ENCODE measurements around the gene CGREF1.

The CGREF1 gene

GRCh38 chr2:27147935-27148334 is 29.0 kb upstream of the CGREF1 start:
- H3K27me3 Mint-ChIP-seq: peaks cover 57% of the 10 kb centered on the region
- no peak overlapping the region for H3K27ac Mint-ChIP-seq
- H3K36me3 Mint-ChIP-seq: no peaks in the 10 kb centered on the region
- H3K4me3 Mint-ChIP-seq: no peak overlapping the region
- H3K9me3 Mint-ChIP-seq: peaks cover 3% of the 10 kb centered on the region
- no peak for ATAC-seq
- no peaks in the 10 kb centered on the region for H3K4me1 Mint-ChIP-seq

- no peaks in the 10 kb centered on the region for H3K4me1 Mint-ChIP-seq
- no peaks in the 10 kb centered on the region for H3K36me3 Mint-ChIP-seq
- H3K27ac Mint-ChIP-seq: no peak overlapping the region
- H3K9me3 Mint-ChIP-seq: peaks cover 3% of the 10 kb centered on the region
- no peak overlapping the region for H3K4me3 Mint-ChIP-seq
- peaks cover 60% of the 10 kb centered on the region for H3K27me3 Mint-ChIP-seq
- ATAC-seq: no peak
Measured at GRCh38 chr2:27145682-27146081, 26.8 kb upstream of the CGREF1 start.

- Mint-ChIP-seq H3K36me3 (no peaks in the 10 kb centered on the region), H3K9me3 (peaks cover 3% of the 10 kb centered on the region), H3K4me1 (no peaks in the 10 kb centered on the region), H3K4me3 (no peak overlapping the region), H3K27me3 (peaks cover 48% of the 10 kb centered on the region), H3K27ac (no peak overlapping the region)
- no peak for ATAC-seq
Measured at GRCh38 chr2:27143285-27143684, 24.4 kb upstream of the CGREF1 start.

GRCh38 chr2:27139310-27139709 is 20.4 kb upstream of the CGREF1 start, which contains the start of gene PRR30:
Gene PRR30, minus strand, starts transcription at chr2:27139410. Its CDS starts 1,081 bp downstream, at chr2:27138329.
- Mint-ChIP-seq H3K27me3 (peaks cover 16% of the 10 kb centered on the region), H3K4me3 (no peak within 1 kb of the TSS), H3K4me1 (no peaks in the 10 kb centered on the region), H3K27ac (no peak within 1 kb of the TSS), H3K9me3 (peaks cover 3% of the 10 kb centered on the region), H3K36me3 (no peaks in the 10 kb centered on the region)
- ATAC-seq: no peak

GRCh38 chr2:27138111-27138510 is 19.2 kb upstream of the CGREF1 start:
- ATAC-seq: no peak

GRCh38 chr2:27137322-27137935 is 18.5 kb upstream of the CGREF1 start:
- Mint-ChIP-seq H3K4me3 (no peak overlapping the region), H3K4me1 (peaks cover 13% of the 10 kb centered on the region), H3K36me3 (peaks cover 10% of the 10 kb centered on the region), H3K27me3 (no peaks in the 10 kb centered on the region), H3K27ac (no peak overlapping the region), H3K9me3 (no peaks in the 10 kb centered on the region)
- ATAC-seq: no peak

More at GRCh38 chr2:27138111-27138510, 19.2 kb upstream of the CGREF1 start:
- Mint-ChIP-seq H3K9me3 (peaks cover 2% of the 10 kb centered on the region), H3K4me1 (peaks cover 7% of the 10 kb centered on the region), H3K27ac (no peak overlapping the region), H3K27me3 (peaks cover 5% of the 10 kb centered on the region), H3K4me3 (no peak overlapping the region), H3K36me3 (peaks cover 3% of the 10 kb centered on the region)

- Mint-ChIP-seq H3K4me3 (no peak overlapping the region), H3K9me3 (no peaks in the 10 kb centered on the region)
Measured at GRCh38 chr2:27136751-27137150, 17.8 kb upstream of the CGREF1 start.

GRCh38 chr2:27135478-27135955 is 16.6 kb upstream of the CGREF1 start:
- H3K36me3 Mint-ChIP-seq: peaks cover 25% of the 10 kb centered on the region
- peak overlapping the region; percentile 87 for H3K27ac Mint-ChIP-seq
- peaks cover 13% of the 10 kb centered on the region for H3K4me1 Mint-ChIP-seq
- H3K4me3 Mint-ChIP-seq: peak overlapping the region; percentile 89
- ATAC-seq: no peak
- H3K9me3 Mint-ChIP-seq: no peaks in the 10 kb centered on the region
- no peaks in the 10 kb centered on the region for H3K27me3 Mint-ChIP-seq

More at GRCh38 chr2:27136751-27137150, 17.8 kb upstream of the CGREF1 start:
- H3K27ac Mint-ChIP-seq: no peak overlapping the region
- no peaks in the 10 kb centered on the region for H3K27me3 Mint-ChIP-seq
- no peak for ATAC-seq
- H3K4me1 Mint-ChIP-seq: peaks cover 13% of the 10 kb centered on the region
- H3K36me3 Mint-ChIP-seq: peaks cover 13% of the 10 kb centered on the region

- no peaks in the 10 kb centered on the region for H3K9me3 Mint-ChIP-seq
- H3K36me3 Mint-ChIP-seq: peaks cover 31% of the 10 kb centered on the region
- no peaks in the 10 kb centered on the region for H3K27me3 Mint-ChIP-seq
- peak overlapping the region; percentile 89 for H3K4me3 Mint-ChIP-seq
- peaks cover 13% of the 10 kb centered on the region for H3K4me1 Mint-ChIP-seq
- H3K27ac Mint-ChIP-seq: peak overlapping the region; percentile 87
- no peak for ATAC-seq
Measured at GRCh38 chr2:27134781-27135477, 16.0 kb upstream of the CGREF1 start.

GRCh38 chr2:27133905-27134780 is 15.2 kb upstream of the CGREF1 start, which contains the start of gene PREB:
Gene PREB, minus strand, starts transcription at chr2:27134636. Its CDS starts 215 bp downstream, at chr2:27134421.
- Mint-ChIP-seq H3K27ac (peak within 1 kb of the TSS; percentile 87), H3K4me1 (peaks cover 18% of the 10 kb centered on the region), H3K9me3 (no peaks in the 10 kb centered on the region), H3K4me3 (peak within 1 kb of the TSS; percentile 89), H3K27me3 (no peaks in the 10 kb centered on the region), H3K36me3 (peaks cover 38% of the 10 kb centered on the region)
- peak; percentile 96 for ATAC-seq

- Mint-ChIP-seq H3K36me3 (peaks cover 39% of the 10 kb centered on the region), H3K27me3 (no peaks in the 10 kb centered on the region), H3K4me3 (peak overlapping the region; percentile 89), H3K27ac (peak overlapping the region; percentile 87), H3K9me3 (no peaks in the 10 kb centered on the region), H3K4me1 (peaks cover 20% of the 10 kb centered on the region)
- no peak for ATAC-seq
Measured at GRCh38 chr2:27133195-27133875, 14.4 kb upstream of the CGREF1 start.

- peaks cover 20% of the 10 kb centered on the region for H3K4me1 Mint-ChIP-seq
- peaks cover 39% of the 10 kb centered on the region for H3K36me3 Mint-ChIP-seq
- H3K27ac Mint-ChIP-seq: no peak overlapping the region
- H3K4me3 Mint-ChIP-seq: no peak overlapping the region
- no peak for ATAC-seq
- H3K9me3 Mint-ChIP-seq: no peaks in the 10 kb centered on the region
- no peaks in the 10 kb centered on the region for H3K27me3 Mint-ChIP-seq
Measured at GRCh38 chr2:27131429-27131828, 12.5 kb upstream of the CGREF1 start.

- H3K9me3 Mint-ChIP-seq: no peaks in the 10 kb centered on the region
- H3K36me3 Mint-ChIP-seq: peaks cover 39% of the 10 kb centered on the region
- no peaks in the 10 kb centered on the region for H3K27me3 Mint-ChIP-seq
- H3K27ac Mint-ChIP-seq: no peak overlapping the region
- no peak overlapping the region for H3K4me3 Mint-ChIP-seq
- no peak for ATAC-seq
- H3K4me1 Mint-ChIP-seq: peaks cover 20% of the 10 kb centered on the region
Measured at GRCh38 chr2:27130396-27130795, 11.5 kb upstream of the CGREF1 start.

GRCh38 chr2:27128668-27129571 is 10.0 kb upstream of the CGREF1 start:
- peaks cover 39% of the 10 kb centered on the region for H3K36me3 Mint-ChIP-seq
- H3K4me1 Mint-ChIP-seq: peaks cover 23% of the 10 kb centered on the region
- no peak for ATAC-seq
- H3K4me3 Mint-ChIP-seq: no peak overlapping the region
- no peak overlapping the region for H3K27ac Mint-ChIP-seq
- H3K9me3 Mint-ChIP-seq: no peaks in the 10 kb centered on the region
- H3K27me3 Mint-ChIP-seq: no peaks in the 10 kb centered on the region

Data from stimulated activated memory B cell treated with anti-CD40 and anti-IgM and Interleukin-4, amounts not matched to agents 10 μg/mL and 1 μg/mL and 100 μg/mL, for 72 hours (primary cell).